Measurements from ENCODE around the gene TREML4.
"Not testable (repeated sequence)": the region's sequence is repeated elsewhere in the genome, so short reads cannot be mapped to it uniquely, and the experiment has no call there.

TREML4 gene

GRCh38 chr6:41228096-41228495, at the start of gene TREML4:
Gene TREML4 (plus strand): TSS chr6:41228349. CDS start chr6:41228428, 79 bp downstream.
- DNase-seq (ENCODE audit: low read depth): no peak

- DNase-seq (ENCODE audit: low read depth): no peak
These were observed 49.0 kb upstream of the TREML4 start for GRCh38 chr6:41179163-41179562.

- DNase-seq (ENCODE audit: low read depth): no peak
These were observed 46.6 kb upstream of the TREML4 start for GRCh38 chr6:41181566-41181965.

- DNase-seq (ENCODE audit: low read depth): no peak
These were observed 45.8 kb upstream of the TREML4 start for GRCh38 chr6:41182069-41183034.

- DNase-seq (ENCODE audit: low read depth): no peak
These were observed 43.4 kb upstream of the TREML4 start for GRCh38 chr6:41184761-41185160.

GRCh38 chr6:41186031-41186562, 42.1 kb upstream of the TREML4 start:
- no peak for DNase-seq (ENCODE audit: low read depth)

- DNase-seq (ENCODE audit: low read depth): no peak
These were observed 39.9 kb upstream of the TREML4 start for GRCh38 chr6:41187924-41188886.

- DNase-seq (ENCODE audit: low read depth): not testable (repeated sequence)
These were observed 39.1 kb upstream of the TREML4 start for GRCh38 chr6:41189046-41189445.

GRCh38 chr6:41189967-41190366, 38.2 kb upstream of the TREML4 start:
- DNase-seq (ENCODE audit: low read depth): no peak

- no peak for DNase-seq (ENCODE audit: low read depth)
These were observed 37.4 kb upstream of the TREML4 start for GRCh38 chr6:41190791-41191190.

- no peak for DNase-seq (ENCODE audit: low read depth)
These were observed 36.6 kb upstream of the TREML4 start for GRCh38 chr6:41191569-41191968.

GRCh38 chr6:41193171-41193734, 34.9 kb upstream of the TREML4 start:
- no peak for DNase-seq (ENCODE audit: low read depth)

- no peak for DNase-seq (ENCODE audit: low read depth)
These were observed 34.3 kb upstream of the TREML4 start for GRCh38 chr6:41193884-41194283.

GRCh38 chr6:41194386-41194785, 33.8 kb upstream of the TREML4 start:
- no peak for DNase-seq (ENCODE audit: low read depth)

- DNase-seq (ENCODE audit: low read depth): no peak
These were observed 30.9 kb upstream of the TREML4 start for GRCh38 chr6:41197234-41197633.

GRCh38 chr6:41199552-41200246, 28.4 kb upstream of the TREML4 start:
- no peak for DNase-seq (ENCODE audit: low read depth)

GRCh38 chr6:41200296-41200900, 27.8 kb upstream of the TREML4 start:
- peak; percentile 98 for DNase-seq (ENCODE audit: low read depth)

- DNase-seq (ENCODE audit: low read depth): peak; percentile 84
These were observed 27.0 kb upstream of the TREML4 start, which contains the start of gene TREML2 for GRCh38 chr6:41200901-41201763. Gene TREML2 (minus strand): TSS chr6:41201149. CDS start chr6:41201008, 141 bp downstream.

GRCh38 chr6:41201764-41202173, 26.4 kb upstream of the TREML4 start:
- peak; percentile 98 for DNase-seq (ENCODE audit: low read depth)

GRCh38 chr6:41204156-41204555, 24.0 kb upstream of the TREML4 start:
- DNase-seq (ENCODE audit: low read depth): no peak
